Panc1 (cell line): Measurements from ENCODE around the gene METTL16.

Experiments used
- CTCF ChIP-seq: fragments of 450-650 bp; IDR thresholded peaks from 2 replicates; pipeline ENCODE4 v1.5.1; 2017; ENCODE audit warnings: mild to moderate bottlenecking
- POLR2AphosphoS5 ChIP-seq: IDR thresholded peaks from 2 replicates; pipeline ENCODE4 v1.6.1; 2012; ENCODE audit warnings: mild to moderate bottlenecking, low read depth, low read length, moderate library complexity
- REST ChIP-seq, 2 experiments: IDR thresholded peaks; 2 replicates each; pipeline ENCODE4 v1.6.1; 2011 to 2012; ENCODE audit warnings: low read depth in 2 of 2, control low read depth in 1 of 2, low read length in 1 of 2, mild to moderate bottlenecking in 1 of 2, moderate library complexity in 1 of 2; ENCODE audit not compliant: insufficient read depth in 1 of 2
- SIN3A ChIP-seq: IDR thresholded peaks from 2 replicates; pipeline ENCODE4 v1.6.1; 2012; ENCODE audit warnings: low read depth, mild to moderate bottlenecking, low read length, moderate library complexity, borderline replicate concordance; ENCODE audit not compliant: insufficient read depth
- TCF7L2 ChIP-seq: IDR thresholded peaks from 2 replicates; pipeline ENCODE4 v1.6.1; 2011; ENCODE audit warnings: mild to moderate bottlenecking, low read depth, low read length, inconsistent platforms

GRCh38 chr17:2400877-2401425 is 110.7 kb downstream of the METTL16 start, which contains the start of gene MNT:
- no peak for TF ChIP-seq CTCF
- peak; percentile 53; the same call in 1 of the 2 replicates for TF ChIP-seq SIN3A
- TF ChIP-seq POLR2AphosphoS5 = no peak; the same call in 1 of the 2 replicates
- peak; percentile 71 for TF ChIP-seq TCF7L2
- no peak for TF ChIP-seq REST (IDR thresholded peaks at IDR 0.05; ENCODE audit: insufficient read depth in 1 of 2, low read depth in 2 of 2, low read length in 1 of 2)
